ENCODE results near the gene ANAPC10. TPM values are rescaled to one million over a fixed set of nuclear protein-coding genes. Genes with fewer than 3 reads are reported as not detected.

The ANAPC10 gene
- total RNA-seq, 1 experiment from 2014 or later: 27.2 TPM

DNA sequence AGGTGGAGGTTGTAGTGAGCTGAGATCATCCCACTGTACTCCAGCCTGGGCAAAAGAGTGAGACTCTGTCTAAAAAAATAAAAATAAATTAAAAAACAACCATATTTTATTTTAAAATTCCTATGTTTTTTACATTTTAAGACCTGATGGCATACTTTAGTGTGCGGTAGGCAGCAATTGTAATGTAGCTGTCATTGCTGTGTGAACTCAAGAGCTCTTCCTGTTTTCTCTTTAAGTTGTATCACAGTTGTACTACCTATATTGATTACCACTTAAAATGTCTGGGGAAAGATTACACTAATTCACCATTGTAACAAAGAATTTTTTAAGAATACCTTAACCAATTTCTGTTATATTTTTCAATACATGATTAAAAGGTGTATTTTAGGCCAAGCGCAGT, 27.4 kb upstream of the ANAPC10 start:
- intact Hi-C loops (cut with micrococcal nuclease): no loop called here
- Histone ChIP-seq H3K4me2 (ENCODE audit: low read length) (no peak overlapping the region), H3K79me2 (ENCODE audit: insufficient read depth, low read length) (peaks cover 22% of the 10 kb centered on the region), H2AFZ (ENCODE audit: low read depth, low read length, poor library complexity, severe bottlenecking) (no peak overlapping the region), H4K20me1 (ENCODE audit: insufficient read depth) (peaks cover 6% of the 10 kb centered on the region; the same call in 1 of the 2 replicates), H3K9ac (ENCODE audit: low read length) (no peak overlapping the region), H3K4me3 (replicated peaks in 1 of 2; ENCODE audit: low read depth in 1 of 2, low read length in 2 of 2) (no peak overlapping the region), H3K36me3 (ENCODE audit: control insufficient read depth in 1 of 2, insufficient read depth in 2 of 2, low read length in 2 of 2) (peaks cover 54 to 66% of the 10 kb centered on the region in 2 experiments), H3K27ac (ENCODE audit: low read depth, low read length) (no peak overlapping the region), H3K27me3 (ENCODE audit: insufficient read depth, low read length) (no peaks in the 10 kb centered on the region), H3K4me1 (ENCODE audit: control insufficient read depth in 1 of 2, insufficient read depth in 2 of 2, low read length in 2 of 2) (no peaks in the 10 kb centered on the region), H3K9me3 (ENCODE audit: control insufficient read depth in 1 of 2, insufficient read depth in 1 of 2, low read depth in 1 of 2, low read length in 2 of 2) (no peaks in the 10 kb centered on the region), H3K9me2 (ENCODE audit: insufficient read depth) (no peaks in the 10 kb centered on the region)
- BruUV-seq (replicated peaks): no TSS peak
- ChIA-PET CTCF (no interaction called here), POLR2A (no interaction called here), RAD21 (ENCODE audit: low non-redundant PET in 1 of 2, low total read pairs in 2 of 2, uncharacterized antibody in 2 of 2, unreplicated experiment in 2 of 2) (no interaction called here)
- ATAC-seq (no peak), DNase-seq (ENCODE audit: low read depth, low spot score) (no peak)
- no peak for TF ChIP-seq ZFX (IDR thresholded peaks at IDR 0.05)
- no peak for TF ChIP-seq JUND (IDR thresholded peaks at IDR 0.05)
- no peak for TF ChIP-seq YY1 (IDR thresholded peaks at IDR 0.05; ENCODE audit: extremely low read depth, insufficient replicate concordance, low read depth, low read length)
- no peak for TF ChIP-seq SRF (IDR thresholded peaks at IDR 0.05; ENCODE audit: low read depth)
- no peak for TF ChIP-seq POLR2A (IDR thresholded peaks at IDR 0.05; ENCODE audit: borderline replicate concordance, extremely low read depth, insufficient read depth, insufficient read length)
- no peak for TF ChIP-seq SP1 (IDR thresholded peaks at IDR 0.05; ENCODE audit: low read depth)
- TF ChIP-seq, protein P1, sequence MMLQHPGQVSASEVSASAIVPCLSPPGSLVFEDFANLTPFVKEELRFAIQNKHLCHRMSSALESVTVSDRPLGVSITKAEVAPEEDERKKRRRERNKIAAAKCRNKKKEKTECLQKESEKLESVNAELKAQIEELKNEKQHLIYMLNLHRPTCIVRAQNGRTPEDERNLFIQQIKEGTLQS (IDR thresholded peaks at IDR 0.05): no peak
- TF ChIP-seq TCF7L2 (IDR thresholded peaks at IDR 0.05; ENCODE audit: borderline replicate concordance, extremely low read depth, insufficient read depth, insufficient read length): no peak
- no peak for TF ChIP-seq CBX3 (IDR thresholded peaks at IDR 0.05; ENCODE audit: low read depth)
- TF ChIP-seq, protein P2, sequence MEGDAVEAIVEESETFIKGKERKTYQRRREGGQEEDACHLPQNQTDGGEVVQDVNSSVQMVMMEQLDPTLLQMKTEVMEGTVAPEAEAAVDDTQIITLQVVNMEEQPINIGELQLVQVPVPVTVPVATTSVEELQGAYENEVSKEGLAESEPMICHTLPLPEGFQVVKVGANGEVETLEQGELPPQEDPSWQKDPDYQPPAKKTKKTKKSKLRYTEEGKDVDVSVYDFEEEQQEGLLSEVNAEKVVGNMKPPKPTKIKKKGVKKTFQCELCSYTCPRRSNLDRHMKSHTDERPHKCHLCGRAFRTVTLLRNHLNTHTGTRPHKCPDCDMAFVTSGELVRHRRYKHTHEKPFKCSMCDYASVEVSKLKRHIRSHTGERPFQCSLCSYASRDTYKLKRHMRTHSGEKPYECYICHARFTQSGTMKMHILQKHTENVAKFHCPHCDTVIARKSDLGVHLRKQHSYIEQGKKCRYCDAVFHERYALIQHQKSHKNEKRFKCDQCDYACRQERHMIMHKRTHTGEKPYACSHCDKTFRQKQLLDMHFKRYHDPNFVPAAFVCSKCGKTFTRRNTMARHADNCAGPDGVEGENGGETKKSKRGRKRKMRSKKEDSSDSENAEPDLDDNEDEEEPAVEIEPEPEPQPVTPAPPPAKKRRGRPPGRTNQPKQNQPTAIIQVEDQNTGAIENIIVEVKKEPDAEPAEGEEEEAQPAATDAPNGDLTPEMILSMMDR (IDR thresholded peaks at IDR 0.05 in 2 of 3, conservative IDR thresholded peaks at IDR 0.05 in 1 of 3; ENCODE audit: borderline replicate concordance in 1 of 3, insufficient read depth in 1 of 3, low read depth in 2 of 3, low read length in 2 of 3): no peak
- TF ChIP-seq ZNF274 (IDR thresholded peaks at IDR 0.05; ENCODE audit: low read depth, low read length): no peak
- TF ChIP-seq EZH2phosphoT487 (IDR thresholded peaks at IDR 0.05; ENCODE audit: borderline replicate concordance): no peak
- TF ChIP-seq FOSL1 (IDR thresholded peaks at IDR 0.05; ENCODE audit: low read depth): no peak

Data from HCT116 (cell line).